ENCODE results near the gene GCH1. TPM values are rescaled to one million over a fixed set of nuclear protein-coding genes. Genes with fewer than 3 reads are reported as not detected.

Gene GCH1
- total and polyA plus RNA-seq, 2 donors from 2014 or later, result 9.2 to 12.3 TPM

DNA sequence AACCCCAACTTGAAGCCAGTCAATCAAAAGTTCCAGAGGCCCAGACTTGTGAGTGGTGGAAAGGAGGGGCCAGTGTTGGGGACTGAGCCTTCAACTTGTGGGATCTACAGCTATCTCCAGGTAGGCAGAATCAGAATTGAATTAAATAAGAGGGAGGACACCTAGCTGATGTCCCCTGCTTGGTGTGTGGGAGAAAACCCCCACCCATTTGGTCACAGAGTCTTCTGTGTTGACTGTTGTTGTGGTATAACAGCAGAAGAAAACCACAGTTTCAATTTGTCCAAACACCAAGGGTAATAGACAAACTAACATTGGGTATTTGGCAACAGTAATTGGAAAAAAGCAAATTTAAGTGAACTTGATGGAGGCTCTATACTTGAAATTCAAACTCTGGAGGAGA is 3.4 kb upstream of the GCH1 start:
- no peaks in the 10 kb centered on the region for H3K36me3 ChIP-seq (ENCODE audit: control insufficient read depth in 2 of 3, insufficient read depth in 3 of 3, low read length in 3 of 3)
- intact Hi-C loops (cut with DNase I), result no loop called here
- DNase-seq, result no peak
- H3K27ac ChIP-seq (ENCODE audit: low read depth in 2 of 2, low read length in 2 of 2), result no peak overlapping the region
- TF ChIP-seq, protein P1, sequence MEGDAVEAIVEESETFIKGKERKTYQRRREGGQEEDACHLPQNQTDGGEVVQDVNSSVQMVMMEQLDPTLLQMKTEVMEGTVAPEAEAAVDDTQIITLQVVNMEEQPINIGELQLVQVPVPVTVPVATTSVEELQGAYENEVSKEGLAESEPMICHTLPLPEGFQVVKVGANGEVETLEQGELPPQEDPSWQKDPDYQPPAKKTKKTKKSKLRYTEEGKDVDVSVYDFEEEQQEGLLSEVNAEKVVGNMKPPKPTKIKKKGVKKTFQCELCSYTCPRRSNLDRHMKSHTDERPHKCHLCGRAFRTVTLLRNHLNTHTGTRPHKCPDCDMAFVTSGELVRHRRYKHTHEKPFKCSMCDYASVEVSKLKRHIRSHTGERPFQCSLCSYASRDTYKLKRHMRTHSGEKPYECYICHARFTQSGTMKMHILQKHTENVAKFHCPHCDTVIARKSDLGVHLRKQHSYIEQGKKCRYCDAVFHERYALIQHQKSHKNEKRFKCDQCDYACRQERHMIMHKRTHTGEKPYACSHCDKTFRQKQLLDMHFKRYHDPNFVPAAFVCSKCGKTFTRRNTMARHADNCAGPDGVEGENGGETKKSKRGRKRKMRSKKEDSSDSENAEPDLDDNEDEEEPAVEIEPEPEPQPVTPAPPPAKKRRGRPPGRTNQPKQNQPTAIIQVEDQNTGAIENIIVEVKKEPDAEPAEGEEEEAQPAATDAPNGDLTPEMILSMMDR (IDR thresholded peaks at IDR 0.05; ENCODE audit: borderline replicate concordance, extremely low read depth, insufficient read depth), result no peak
- no peaks in the 10 kb centered on the region for H3K27me3 ChIP-seq (ENCODE audit: control insufficient read depth, insufficient read depth, low read length)
- H3K4me3 ChIP-seq (ENCODE audit: low read length in 3 of 3), result no peak overlapping the region
- H3K4me1 ChIP-seq (ENCODE audit: control insufficient read depth in 2 of 3, insufficient read depth in 2 of 3, low read depth in 1 of 3, low read length in 3 of 3), result peaks cover 0 to 4% (median 0%) of the 10 kb centered on the region in 3 donors
- H3K9me3 ChIP-seq (ENCODE audit: control insufficient read depth in 2 of 3, insufficient read depth in 1 of 3, low read length in 3 of 3), result no peaks in the 10 kb centered on the region
- no peak for FAIRE-seq
- H3K9ac ChIP-seq (ENCODE audit: low read length in 3 of 3), result no peak overlapping the region

DNA sequence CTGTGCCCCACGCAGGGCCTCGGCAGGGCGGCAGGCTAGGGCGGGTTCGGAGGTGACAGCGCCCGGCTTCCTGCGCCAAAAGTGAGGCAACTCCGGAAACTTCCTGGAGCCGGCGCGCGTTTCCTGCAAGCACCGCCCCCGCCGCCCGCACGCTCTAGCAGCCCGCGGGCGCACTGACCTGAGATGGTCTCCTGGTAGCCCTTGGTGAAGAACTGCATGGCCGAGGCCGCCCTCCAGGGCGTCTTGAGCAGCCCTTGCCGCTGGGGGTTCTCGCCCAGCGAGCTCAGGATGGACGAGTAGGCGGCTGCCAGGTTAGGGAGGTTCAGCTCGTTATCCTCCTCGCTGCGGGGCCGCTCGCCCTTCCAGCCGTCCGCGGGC is 494 bp downstream of the GCH1 start:
- TF ChIP-seq, protein P1 (IDR thresholded peaks at IDR 0.05; ENCODE audit: borderline replicate concordance, extremely low read depth, insufficient read depth), result peak; percentile 0
- Histone ChIP-seq H3K27me3 (ENCODE audit: control insufficient read depth, insufficient read depth, low read length) (no peaks in the 10 kb centered on the region), H3K27ac (ENCODE audit: low read depth in 2 of 2, low read length in 2 of 2) (peak overlapping the region; percentile 79 to 81), H3K4me3 (ENCODE audit: low read length in 3 of 3) (peak overlapping the region; percentile 32 to 91 (median 87)), H3K9ac (ENCODE audit: low read length in 3 of 3) (peak overlapping the region in 2 of 3 donors; percentile 77 to 85), H3K36me3 (ENCODE audit: control insufficient read depth in 2 of 3, insufficient read depth in 3 of 3, low read length in 3 of 3) (no peaks in the 10 kb centered on the region), H3K4me1 (ENCODE audit: control insufficient read depth in 2 of 3, insufficient read depth in 2 of 3, low read depth in 1 of 3, low read length in 3 of 3) (peaks cover 0 to 4% (median 0%) of the 10 kb centered on the region in 3 donors), H3K9me3 (ENCODE audit: control insufficient read depth in 2 of 3, insufficient read depth in 1 of 3, low read length in 3 of 3) (no peaks in the 10 kb centered on the region)
- intact Hi-C loops (cut with DNase I), result no loop called here
- FAIRE-seq (no peak), DNase-seq (peak; percentile 67 to 89 (median 78))

DNA sequence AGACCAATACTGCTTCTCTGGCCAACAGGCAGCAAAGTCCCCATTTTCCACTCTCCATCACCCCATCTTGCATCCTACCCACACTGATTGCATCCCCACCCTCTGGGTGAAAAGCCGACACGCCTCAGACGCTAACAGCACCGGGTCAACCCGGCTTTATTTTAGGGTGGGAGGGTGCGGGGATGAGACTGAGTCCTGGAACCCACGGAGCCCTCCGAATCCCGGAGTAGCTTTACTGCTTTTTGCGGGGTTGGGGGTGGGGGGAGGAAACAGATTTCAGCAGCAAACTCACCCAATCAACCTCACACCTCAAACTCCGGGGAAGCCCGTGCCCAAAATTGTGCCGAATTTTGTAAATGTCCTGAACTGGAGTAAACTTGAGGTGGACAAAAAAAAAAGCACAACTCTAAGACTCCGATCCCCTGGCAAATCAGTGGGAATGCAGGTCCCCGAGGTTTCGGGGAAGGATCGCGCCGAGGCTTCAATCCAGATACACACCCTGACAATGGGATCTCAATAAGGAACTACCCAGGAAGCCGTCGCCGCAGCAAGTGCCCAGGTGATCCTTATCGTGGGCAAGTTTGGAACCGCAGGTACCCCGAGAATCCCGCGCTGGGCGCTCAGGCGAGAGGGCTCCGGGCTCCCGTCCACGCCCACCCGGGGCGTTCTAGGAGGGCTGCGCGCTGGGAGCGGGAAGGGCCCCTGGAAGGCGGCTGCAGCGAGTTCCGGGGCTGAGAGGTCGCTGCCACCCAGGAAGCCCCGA is 1.1 kb downstream of the GCH1 start:
- Histone ChIP-seq H3K27me3 (ENCODE audit: control insufficient read depth, insufficient read depth, low read length) (no peaks in the 10 kb centered on the region), H3K4me1 (ENCODE audit: control insufficient read depth in 2 of 3, insufficient read depth in 2 of 3, low read depth in 1 of 3, low read length in 3 of 3) (peaks cover 0 to 4% (median 0%) of the 10 kb centered on the region in 3 donors), H3K9me3 (ENCODE audit: control insufficient read depth in 2 of 3, insufficient read depth in 1 of 3, low read length in 3 of 3) (no peaks in the 10 kb centered on the region), H3K9ac (ENCODE audit: low read length in 3 of 3) (peak overlapping the region; percentile 6 to 85 (median 77)), H3K36me3 (ENCODE audit: control insufficient read depth in 2 of 3, insufficient read depth in 3 of 3, low read length in 3 of 3) (no peaks in the 10 kb centered on the region), H3K4me3 (ENCODE audit: low read length in 3 of 3) (peak overlapping the region; percentile 32 to 91 (median 87)), H3K27ac (ENCODE audit: low read depth in 2 of 2, low read length in 2 of 2) (peak overlapping the region; percentile 79 to 81)
- FAIRE-seq, result no peak
- TF ChIP-seq, protein P1 (IDR thresholded peaks at IDR 0.05; ENCODE audit: borderline replicate concordance, extremely low read depth, insufficient read depth), result no peak
- intact Hi-C loops (cut with DNase I), result no loop called here
- DNase-seq, result peak in 3 of 5 donors; percentile 39 to 49 (median 41)

Data from kidney (tissue), 14 donors.